Natural killer cell (primary cell): ENCODE measurements around the gene OR52E6. TPM values are rescaled to one million over a fixed set of nuclear protein-coding genes. Genes with fewer than 3 reads are reported as not detected.

ENCODE experiments used
- ATAC-seq, 3 donors: fragments of 150-1000 bp in 2 of 3; fragments of 200-7000 bp in 1 of 3; cut with Tn5 transposase; 1 replicate in 1 of 3; 2 replicates in 2 of 3; pipeline ENCODE4 v1.10.0; 2021; ENCODE audit warnings: mild to moderate bottlenecking in 2 of 3, moderate library complexity in 2 of 3
- DNase-seq, 2 donors: peaks; one replicate each; pipeline versions ENCODE4 v3.0.0 to v3.0.0-alpha.2; 2013 to 2021; ENCODE audit warnings: mixed read lengths in 1 of 2
- H3K27ac ChIP-seq: one replicate; pipeline ENCODE4 v1.5.1; 2013; ENCODE audit warnings: mild to moderate bottlenecking, low read length
- H3K27me3 ChIP-seq: one replicate; pipeline ENCODE4 v1.6.1; 2013; ENCODE audit warnings: low read length; ENCODE audit not compliant: control insufficient read depth, insufficient read depth
- H3K36me3 ChIP-seq: one replicate; pipeline ENCODE4 v1.6.1; 2013; ENCODE audit warnings: low read length; ENCODE audit not compliant: control insufficient read depth, insufficient read depth
- H3K4me1 ChIP-seq: one replicate; pipeline ENCODE4 v1.6.1; 2013; ENCODE audit warnings: low read length; ENCODE audit not compliant: control insufficient read depth, insufficient read depth
- H3K4me3 ChIP-seq: one replicate; pipeline ENCODE4 v1.5.1; 2013; ENCODE audit warnings: low read length
- H3K9me3 ChIP-seq: one replicate; pipeline ENCODE4 v1.6.1; 2013; ENCODE audit warnings: low read length; ENCODE audit not compliant: control insufficient read depth, insufficient read depth
- H3K27ac Mint-ChIP-seq, 2 donors: one replicate each; pipeline ENCODE4 v1.8.0; 2022; ENCODE audit warnings: mild to moderate bottlenecking in 2 of 2, mixed read lengths in 2 of 2, moderate library complexity in 1 of 2
- H3K27me3 Mint-ChIP-seq, 2 donors: one replicate each; pipeline ENCODE4 v1.8.0; 2022; ENCODE audit warnings: low read depth in 2 of 2, mixed read lengths in 2 of 2
- H3K36me3 Mint-ChIP-seq: one replicate; pipeline ENCODE4 v1.8.0; 2022; ENCODE audit warnings: mixed read lengths
- H3K4me1 Mint-ChIP-seq, 2 donors: one replicate each; pipeline ENCODE4 v1.8.0; 2022; ENCODE audit warnings: mixed read lengths in 2 of 2
- H3K4me3 Mint-ChIP-seq: one replicate; pipeline ENCODE4 v1.8.0; 2022; ENCODE audit warnings: mild to moderate bottlenecking, moderate library complexity, mixed read lengths
- H3K9me3 Mint-ChIP-seq, 2 donors: one replicate each; pipeline ENCODE4 v1.8.0; 2022; ENCODE audit warnings: mixed read lengths in 2 of 2
- WGBS: methylation state at CpG from one replicate; pipeline ENCODE4 v1.1.7; 2013; ENCODE audit warnings: missing lambda C conversion rate; ENCODE audit not compliant: insufficient coverage; 5-methylcytosine and 5-hydroxymethylcytosine counted together
- intact Hi-C: fragments of 100-400 bp; cut with micrococcal nuclease; formaldehyde crosslinking; loops from one replicate; pipeline ENCODE4 v1.14.2; 2022
- total RNA-seq, 4 donors: library from RNA; stranded (reverse); fragments of 120-200 nt in 1 of 4; gene quantifications; one replicate each; pipeline versions ENCODE4 v1.2.3 to v1.2.4, GENCODE V29; 2013 to 2022
- TF ChIP-seq, protein P1 (sequence below): fragments of 200-600 bp; IDR thresholded peaks from one replicate; pipeline ENCODE4 v1.8.0; 2022; ENCODE audit warnings: antibody characterized with exemption

OR52E6 gene
- total RNA-seq: not detected
- total RNA-seq (2013): not detected

DNA sequence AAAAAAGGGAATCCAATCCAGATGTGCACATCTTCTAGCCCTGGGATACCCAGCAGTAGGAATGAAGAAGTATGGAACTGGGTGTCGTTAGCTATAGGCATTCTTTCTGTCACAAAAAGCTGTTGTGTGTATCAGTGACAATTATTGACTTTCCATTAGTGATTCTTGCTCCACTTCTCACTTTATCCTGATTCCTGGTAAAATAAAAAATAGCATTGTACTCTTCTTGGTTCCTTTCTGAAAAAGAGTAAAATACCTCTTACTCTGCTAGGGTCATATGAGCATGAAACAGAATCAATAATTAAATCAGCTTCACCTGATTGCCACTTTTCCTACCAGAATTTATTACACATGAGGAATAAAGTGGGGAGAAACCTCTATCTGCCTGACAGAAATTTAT, at the start of gene OR52E6:
Gene OR52E6 (minus strand): TSS at position 101 of the 400 bp plus-strand sequence. CDS start 0 bp downstream, at position 101.
- H3K27me3 Mint-ChIP-seq: peaks cover 6 to 12% of the 10 kb centered on the region in 2 donors
- H3K27ac ChIP-seq: no peak within 1 kb of the TSS
- no peaks in the 10 kb centered on the region for H3K4me1 ChIP-seq
- no peak within 1 kb of the TSS for H3K4me3 Mint-ChIP-seq
- H3K4me1 Mint-ChIP-seq: no peaks in the 10 kb centered on the region
- 100% methylated on average over 1 of the region's 1 CpG for WGBS
- H3K9me3 ChIP-seq: no peaks in the 10 kb centered on the region
- ATAC-seq (no peak), DNase-seq (no peak)
- H3K36me3 Mint-ChIP-seq: no peaks in the 10 kb centered on the region
- H3K4me3 ChIP-seq: no peak within 1 kb of the TSS
- H3K27me3 ChIP-seq: no peaks in the 10 kb centered on the region
- no peaks in the 10 kb centered on the region for H3K9me3 Mint-ChIP-seq
- H3K36me3 ChIP-seq: no peaks in the 10 kb centered on the region
- TF ChIP-seq, protein P1, sequence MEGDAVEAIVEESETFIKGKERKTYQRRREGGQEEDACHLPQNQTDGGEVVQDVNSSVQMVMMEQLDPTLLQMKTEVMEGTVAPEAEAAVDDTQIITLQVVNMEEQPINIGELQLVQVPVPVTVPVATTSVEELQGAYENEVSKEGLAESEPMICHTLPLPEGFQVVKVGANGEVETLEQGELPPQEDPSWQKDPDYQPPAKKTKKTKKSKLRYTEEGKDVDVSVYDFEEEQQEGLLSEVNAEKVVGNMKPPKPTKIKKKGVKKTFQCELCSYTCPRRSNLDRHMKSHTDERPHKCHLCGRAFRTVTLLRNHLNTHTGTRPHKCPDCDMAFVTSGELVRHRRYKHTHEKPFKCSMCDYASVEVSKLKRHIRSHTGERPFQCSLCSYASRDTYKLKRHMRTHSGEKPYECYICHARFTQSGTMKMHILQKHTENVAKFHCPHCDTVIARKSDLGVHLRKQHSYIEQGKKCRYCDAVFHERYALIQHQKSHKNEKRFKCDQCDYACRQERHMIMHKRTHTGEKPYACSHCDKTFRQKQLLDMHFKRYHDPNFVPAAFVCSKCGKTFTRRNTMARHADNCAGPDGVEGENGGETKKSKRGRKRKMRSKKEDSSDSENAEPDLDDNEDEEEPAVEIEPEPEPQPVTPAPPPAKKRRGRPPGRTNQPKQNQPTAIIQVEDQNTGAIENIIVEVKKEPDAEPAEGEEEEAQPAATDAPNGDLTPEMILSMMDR: no peak
- no peak within 1 kb of the TSS for H3K27ac Mint-ChIP-seq
- intact Hi-C loops: no loop called here

DNA sequence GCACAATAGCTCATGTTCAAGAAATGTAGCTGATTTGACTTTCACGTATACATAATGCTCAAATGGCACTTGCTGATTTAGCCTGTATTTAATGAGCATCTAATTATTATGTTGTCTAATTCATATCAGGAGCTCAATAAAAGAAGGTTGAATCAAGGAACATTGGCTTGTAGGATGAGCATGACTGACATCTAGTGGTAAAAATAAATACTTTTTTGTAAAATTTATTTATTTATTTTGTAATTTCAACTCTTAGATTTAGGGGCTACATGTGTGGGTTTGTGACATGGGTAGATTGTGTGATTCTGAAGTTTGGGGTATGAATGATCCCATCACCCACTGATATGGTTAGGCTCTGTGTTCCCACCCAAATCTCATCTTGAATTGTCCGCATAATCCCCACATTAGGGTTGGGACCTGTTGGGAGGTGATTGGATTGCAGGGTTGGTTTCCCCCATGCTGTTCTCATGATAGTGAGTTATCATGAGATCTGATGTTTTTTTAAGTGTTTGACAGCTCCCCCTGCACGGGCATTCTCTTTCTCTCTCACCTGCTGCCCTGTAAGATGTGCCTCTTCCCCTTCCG, 49.6 kb upstream of the OR52E6 start:
- ATAC-seq (no peak), DNase-seq (peak in 1 of 2 donors; percentile 19)
- Mint-ChIP-seq H3K36me3 (no peaks in the 10 kb centered on the region), H3K4me1 (no peaks in the 10 kb centered on the region), H3K27ac (no peak overlapping the region), H3K4me3 (no peak overlapping the region), H3K27me3 (peaks cover 6 to 18% of the 10 kb centered on the region in 2 donors), H3K9me3 (no peaks in the 10 kb centered on the region)
- TF ChIP-seq, protein P1: peak; percentile 31
- H3K4me1 ChIP-seq: no peaks in the 10 kb centered on the region
- H3K27ac ChIP-seq: no peak overlapping the region
- H3K27me3 ChIP-seq: no peaks in the 10 kb centered on the region
- no peaks in the 10 kb centered on the region for H3K36me3 ChIP-seq
- intact Hi-C loops: loop anchor here (10.0 kb wide), 1 partner anchor 767 kb away; no protein-coding TSS in a partner anchor
- no peaks in the 10 kb centered on the region for H3K9me3 ChIP-seq
- no peak overlapping the region for H3K4me3 ChIP-seq
- WGBS: 63% methylated on average over 3 of the region's 4 CpGs

DNA sequence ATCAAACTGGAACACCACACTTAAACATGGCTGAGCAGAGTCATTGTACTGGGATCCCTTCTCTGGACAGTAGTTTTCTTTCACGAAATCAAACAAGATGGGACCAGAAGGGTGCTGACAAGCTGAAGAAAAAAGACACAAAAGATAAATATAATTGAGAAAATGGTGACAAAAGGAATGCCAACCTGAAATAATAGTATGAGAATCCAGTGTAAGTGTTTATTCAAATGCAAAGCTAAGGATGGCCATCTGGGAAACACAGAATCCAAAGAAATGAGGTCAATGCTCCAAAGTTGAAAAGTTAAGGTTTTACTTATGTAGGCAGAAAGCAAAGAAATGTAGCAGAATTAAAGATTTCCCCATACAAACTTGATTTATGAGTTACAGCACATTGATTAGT, 46.0 kb upstream of the OR52E6 start:
- no peak overlapping the region for H3K4me3 ChIP-seq
- 86% methylated on average over 1 of the region's 1 CpG for WGBS
- Mint-ChIP-seq H3K27me3 (peaks cover 0 to 12% of the 10 kb centered on the region in 2 donors), H3K4me1 (no peaks in the 10 kb centered on the region), H3K9me3 (no peaks in the 10 kb centered on the region), H3K27ac (no peak overlapping the region), H3K4me3 (no peak overlapping the region), H3K36me3 (no peaks in the 10 kb centered on the region)
- H3K27me3 ChIP-seq: no peaks in the 10 kb centered on the region
- H3K9me3 ChIP-seq: no peaks in the 10 kb centered on the region
- H3K36me3 ChIP-seq: no peaks in the 10 kb centered on the region
- intact Hi-C loops: no loop called here
- no peak overlapping the region for H3K27ac ChIP-seq
- DNase-seq (no peak), ATAC-seq (no peak)
- TF ChIP-seq, protein P1: no peak
- H3K4me1 ChIP-seq: no peaks in the 10 kb centered on the region

DNA sequence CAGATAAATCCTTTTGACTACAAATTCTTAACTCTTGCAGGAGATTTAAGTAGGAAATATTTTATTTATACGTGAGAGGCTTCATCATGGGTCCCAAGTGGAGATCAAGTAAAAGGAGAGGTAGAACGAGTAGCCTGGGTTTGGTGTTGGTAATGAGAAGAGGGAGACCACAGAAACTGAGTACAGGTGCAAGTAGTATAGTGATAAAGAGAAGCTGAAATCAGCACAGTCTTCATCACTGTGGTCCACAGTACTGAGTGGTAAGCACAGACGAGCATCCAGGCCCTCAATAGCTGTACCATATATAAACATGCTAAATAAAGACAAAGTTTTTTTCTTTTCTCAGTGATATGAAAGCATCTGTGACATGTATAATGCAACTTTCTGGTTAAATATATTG, 45.5 kb upstream of the OR52E6 start:
- ATAC-seq: no peak
- Histone ChIP-seq H3K27ac (no peak overlapping the region), H3K36me3 (no peaks in the 10 kb centered on the region), H3K27me3 (no peaks in the 10 kb centered on the region), H3K4me3 (no peak overlapping the region), H3K9me3 (no peaks in the 10 kb centered on the region), H3K4me1 (no peaks in the 10 kb centered on the region)
- DNase-seq: no peak
- 76% methylated on average over 2 of the region's 3 CpGs for WGBS
- H3K36me3 Mint-ChIP-seq: no peaks in the 10 kb centered on the region
- H3K4me1 Mint-ChIP-seq: no peaks in the 10 kb centered on the region
- H3K9me3 Mint-ChIP-seq: no peaks in the 10 kb centered on the region
- TF ChIP-seq, protein P1: no peak
- intact Hi-C loops: no loop called here
- no peak overlapping the region for H3K27ac Mint-ChIP-seq
- no peak overlapping the region for H3K4me3 Mint-ChIP-seq
- H3K27me3 Mint-ChIP-seq: peaks cover 0 to 12% of the 10 kb centered on the region in 2 donors
